Brain microvascular endothelial cell (primary cell): ENCODE data around the gene CSTF2.
A peak's percentile ranks its signal among the peaks of the same experiment; 100 is the strongest.

Source experiments
- DNase-seq: peaks from one replicate; pipeline ENCODE4 v3.0.0-alpha.2; 2020
- H3K27ac ChIP-seq: fragments of 250-450 bp; sonication (Bioruptor Pico); 2 replicates; pipeline ENCODE4 v1.5.1; 2020; ENCODE audit warnings: mild to moderate bottlenecking, moderate library complexity
- H3K27me3 ChIP-seq: fragments of 250-450 bp; sonication (Bioruptor Pico); replicated peaks from 2 replicates; pipeline ENCODE4 v1.5.1; 2020; ENCODE audit warnings: mild to moderate bottlenecking
- H3K36me3 ChIP-seq: fragments of 250-450 bp; sonication (Bioruptor Pico); replicated peaks from 2 replicates; pipeline ENCODE4 v1.5.1; 2020; ENCODE audit warnings: mild to moderate bottlenecking
- H3K4me3 ChIP-seq: 2 replicates; pipeline ENCODE4 v1.5.1; 2011; ENCODE audit warnings: low read depth, mild to moderate bottlenecking, control low read depth, low read length, moderate library complexity
- CTCF ChIP-seq: IDR thresholded peaks from 2 replicates; pipeline ENCODE4 v1.5.1; 2011; ENCODE audit warnings: low read depth, mild to moderate bottlenecking, moderate library complexity, low read length, control low read depth, inconsistent platforms; ENCODE audit errors: missing control alignments
- in situ Hi-C: cut with HindIII; loops from 2 replicates; pipeline ENCODE4 v1.10.0; 2017; ENCODE audit warnings: low sequenced_read_pairs, low pct_ligation_motif_present

CSTF2 gene

GRCh38 chrX:100864657-100865391, 44.6 kb downstream of the CSTF2 start:
- H3K4me3 ChIP-seq = no peak overlapping the region
- no peak overlapping the region for H3K27ac ChIP-seq
- no peak for TF ChIP-seq CTCF
- in situ Hi-C loops = no loop called here
- H3K27me3 ChIP-seq = no peaks in the 10 kb centered on the region
- peak; percentile 38 for DNase-seq
- no peaks in the 10 kb centered on the region for H3K36me3 ChIP-seq

GRCh38 chrX:100868273-100868672, 48.1 kb downstream of the CSTF2 start:
- Histone ChIP-seq H3K27ac (no peak overlapping the region), H3K4me3 (no peak overlapping the region), H3K36me3 (no peaks in the 10 kb centered on the region), H3K27me3 (no peaks in the 10 kb centered on the region)
- no peak for TF ChIP-seq CTCF
- no peak for DNase-seq
- in situ Hi-C loops = no loop called here

- H3K27me3 ChIP-seq = no peaks in the 10 kb centered on the region
- H3K27ac ChIP-seq = no peak overlapping the region
- no peak overlapping the region for H3K4me3 ChIP-seq
- in situ Hi-C loops = no loop called here
- no peak for TF ChIP-seq CTCF
- DNase-seq = no peak
- H3K36me3 ChIP-seq = no peaks in the 10 kb centered on the region
Measured at GRCh38 chrX:100870527-100870926, 50.3 kb downstream of the CSTF2 start.

GRCh38 chrX:100871594-100872560, 51.7 kb downstream of the CSTF2 start:
- in situ Hi-C loops = no loop called here
- H3K27me3 ChIP-seq = no peaks in the 10 kb centered on the region
- H3K27ac ChIP-seq = no peak overlapping the region
- peak; percentile 17 for DNase-seq
- no peak overlapping the region for H3K4me3 ChIP-seq
- TF ChIP-seq CTCF = no peak
- no peaks in the 10 kb centered on the region for H3K36me3 ChIP-seq

GRCh38 chrX:100874325-100874724, 54.1 kb downstream of the CSTF2 start, which contains the start of gene NOX1:
Gene NOX1 (minus strand): TSS chrX:100874359. CDS start chrX:100874139, 220 bp downstream.
- in situ Hi-C loops = no loop called here

More at GRCh38 chrX:100874325-100874724, 54.1 kb downstream of the CSTF2 start, which contains the start of gene NOX1:
- TF ChIP-seq CTCF = no peak
- no peaks in the 10 kb centered on the region for H3K27me3 ChIP-seq
- DNase-seq = no peak
- H3K36me3 ChIP-seq = no peaks in the 10 kb centered on the region
- no peak within 1 kb of the TSS for H3K4me3 ChIP-seq
- no peak within 1 kb of the TSS for H3K27ac ChIP-seq
